Spleen (tissue), 11 donors: ENCODE measurements around the gene PHOSPHO2. TPM values are rescaled to one million over a fixed set of nuclear protein-coding genes. Genes with fewer than 3 reads are reported as not detected.

Experiments
- DNase-seq: peaks from one replicate; pipeline ENCODE4 v3.0.0-alpha.2; 2020
- H3K27ac ChIP-seq, 8 donors: fragments of 200-600 bp; sonication (generic) in 7 of 8; 1 replicate in 4 of 8; 2 replicates in 4 of 8; pipeline versions ENCODE4 v1.5.0 to v1.8.0; 2016 to 2021; ENCODE audit warnings: inconsistent platforms in 4 of 8, mild to moderate bottlenecking in 4 of 8, moderate library complexity in 1 of 8
- H3K27me3 ChIP-seq, 7 donors: fragments of 200-600 bp; sonication (generic) in 6 of 7; replicated peaks in 1 of 7; 1 replicate in 4 of 7; 2 replicates in 3 of 7; pipeline versions ENCODE4 v1.5.0 to v1.8.0; 2016 to 2021; ENCODE audit warnings: inconsistent platforms in 3 of 7, mild to moderate bottlenecking in 1 of 7
- H3K36me3 ChIP-seq, 6 donors: fragments of 200-600 bp; sonication (generic) in 5 of 6; 1 replicate in 4 of 6; 2 replicates in 2 of 6; pipeline versions ENCODE4 v1.5.0 to v1.8.0; 2016 to 2021; ENCODE audit warnings: inconsistent platforms in 2 of 6
- H3K4me1 ChIP-seq, 6 donors: fragments of 200-600 bp; sonication (generic) in 5 of 6; 1 replicate in 3 of 6; 2 replicates in 3 of 6; pipeline versions ENCODE4 v1.5.0 to v1.8.0; 2016 to 2021; ENCODE audit warnings: inconsistent platforms in 3 of 6
- H3K4me3 ChIP-seq, 8 donors: fragments of 200-600 bp; sonication (generic) in 7 of 8; 1 replicate in 4 of 8; 2 replicates in 4 of 8; pipeline versions ENCODE4 v1.5.0 to v1.8.0; 2016 to 2021; ENCODE audit warnings: inconsistent platforms in 4 of 8, mild to moderate bottlenecking in 4 of 8, moderate library complexity in 2 of 8
- H3K9me3 ChIP-seq, 8 donors: fragments of 200-600 bp; sonication (generic) in 7 of 8; 1 replicate in 4 of 8; 2 replicates in 4 of 8; pipeline versions ENCODE4 v1.5.0 to v1.8.0; 2016 to 2021; ENCODE audit warnings: inconsistent platforms in 4 of 8
- POLR2A ChIP-seq, 3 donors: fragments of 450-650 bp; IDR thresholded peaks; one replicate each; pipeline ENCODE4 v1.5.1; 2017; ENCODE audit warnings: antibody characterized with exemption in 3 of 3, mild to moderate bottlenecking in 1 of 3
- POLR2AphosphoS5 ChIP-seq, 3 donors: sonication (generic); formaldehyde crosslinking; IDR thresholded peaks; one replicate each; pipeline ENCODE4 v1.5.1; 2017; ENCODE audit warnings: antibody characterized with exemption in 3 of 3
- WGBS, 5 donors: extraction: QIAGEN DNeasy Blood & Tissue Kit in 3 of 5; methylation state at CpG; one replicate each; pipeline versions ENCODE4 v1.1.5 to v1.1.7; 2013 to 2018; 5-methylcytosine and 5-hydroxymethylcytosine counted together
- intact Hi-C: fragments of 100-400 bp; cut with DNase I; formaldehyde crosslinking; loops from one replicate; pipeline ENCODE4 v1.15.0; 2023; ENCODE audit warnings: low total_unique reads
- polyA plus RNA-seq, 3 donors: library from polyadenylated mRNA; stranded (reverse); fragments of 200-250 nt; gene quantifications; one replicate each; pipeline ENCODE4 v1.2.1, GENCODE V29; 2013
- total RNA-seq, 7 donors: library from RNA; depleted of rRNA in 3 of 7; stranded (reverse); fragments of >200 nt in 3 of 7; fragmentation: NEBNext Ultra II Directional in 4 of 7; extraction: Animal tissue kit (Norgen Biotek cat#: 25700) in 4 of 7; gene quantifications; one replicate each; pipeline versions ENCODE4 v1.1.0 to v1.2.1, GENCODE V29; 2016 to 2021
- TF ChIP-seq, protein P1 (sequence below), 11 experiments: fragments of 200-600 bp in 7 of 11; fragments of 450-650 bp in 4 of 11; sonication (generic) in 4 of 11; IDR thresholded peaks in 8 of 11; conservative IDR thresholded peaks in 3 of 11; 1 replicate in 7 of 11; 2 replicates in 4 of 11; pipeline versions ENCODE4 v1.4.0 to v1.8.0; 2016 to 2021; ENCODE audit warnings: antibody characterized with exemption in 11 of 11, inconsistent platforms in 4 of 11, mild to moderate bottlenecking in 1 of 11
- donor health status: healthy with polysubstance abuse.
- donor health status: DM: no; HTN: no; CAD: no; lungs with moderate emphysema.
- donor health status: DM: no; HTN: no; CAD: no.
- donor health status: Bipolar disorder and iron deficiency.
- donor health status: healthy.
- donor health status: DM: no; HTN: no; CAD: no.
- donor health status: DM: yes; HTN: yes; CAD: no.

PHOSPHO2 gene
- total and polyA plus RNA-seq, 10 donors: 1.2 to 6.9 (median 4.0) TPM

DNA sequence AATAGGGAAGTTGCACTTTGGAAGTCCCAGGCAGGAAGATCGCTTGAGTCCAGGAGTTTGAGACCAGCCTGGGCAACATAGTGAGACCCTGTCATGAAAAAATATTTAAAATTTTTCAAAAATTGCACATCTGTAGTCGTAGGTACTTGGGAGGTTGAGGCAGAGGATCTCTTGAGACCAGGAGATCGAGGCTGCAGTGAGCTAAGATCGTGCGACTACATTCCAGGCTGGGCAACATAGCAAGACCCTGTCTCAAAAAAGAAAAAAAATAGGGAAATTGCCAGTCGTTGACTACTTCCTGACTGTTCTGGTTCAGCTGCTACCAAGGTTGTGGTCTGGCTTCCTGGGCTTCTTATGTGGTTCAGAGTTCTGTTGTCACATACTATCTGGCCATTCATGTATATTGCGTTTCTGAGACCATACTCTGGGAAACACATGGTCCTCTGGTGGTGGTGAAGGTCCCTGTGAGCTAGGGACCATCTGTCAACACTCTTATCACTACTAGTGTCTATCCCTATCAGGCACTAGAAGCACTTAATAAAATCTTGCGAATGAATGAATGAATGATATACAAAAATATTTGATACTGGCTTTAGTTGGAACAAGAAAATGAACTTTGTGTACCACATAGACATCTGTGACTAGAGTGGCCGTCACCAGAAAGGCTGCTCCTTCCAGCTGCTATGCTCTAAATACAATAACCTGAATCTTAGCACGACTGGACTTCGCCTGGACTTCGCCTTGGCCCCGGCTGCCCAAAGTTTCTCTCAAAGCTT lies 38.5 kb downstream of the PHOSPHO2 start:
- H3K27ac ChIP-seq: peak overlapping the region in 1 of 8 donors; percentile 20
- DNase-seq: no peak
- no peaks in the 10 kb centered on the region for H3K36me3 ChIP-seq
- no peaks in the 10 kb centered on the region for H3K9me3 ChIP-seq
- TF ChIP-seq POLR2AphosphoS5 (IDR thresholded peaks at IDR 0.05): no peak
- TF ChIP-seq POLR2A (IDR thresholded peaks at IDR 0.05): no peak
- TF ChIP-seq, protein P1, sequence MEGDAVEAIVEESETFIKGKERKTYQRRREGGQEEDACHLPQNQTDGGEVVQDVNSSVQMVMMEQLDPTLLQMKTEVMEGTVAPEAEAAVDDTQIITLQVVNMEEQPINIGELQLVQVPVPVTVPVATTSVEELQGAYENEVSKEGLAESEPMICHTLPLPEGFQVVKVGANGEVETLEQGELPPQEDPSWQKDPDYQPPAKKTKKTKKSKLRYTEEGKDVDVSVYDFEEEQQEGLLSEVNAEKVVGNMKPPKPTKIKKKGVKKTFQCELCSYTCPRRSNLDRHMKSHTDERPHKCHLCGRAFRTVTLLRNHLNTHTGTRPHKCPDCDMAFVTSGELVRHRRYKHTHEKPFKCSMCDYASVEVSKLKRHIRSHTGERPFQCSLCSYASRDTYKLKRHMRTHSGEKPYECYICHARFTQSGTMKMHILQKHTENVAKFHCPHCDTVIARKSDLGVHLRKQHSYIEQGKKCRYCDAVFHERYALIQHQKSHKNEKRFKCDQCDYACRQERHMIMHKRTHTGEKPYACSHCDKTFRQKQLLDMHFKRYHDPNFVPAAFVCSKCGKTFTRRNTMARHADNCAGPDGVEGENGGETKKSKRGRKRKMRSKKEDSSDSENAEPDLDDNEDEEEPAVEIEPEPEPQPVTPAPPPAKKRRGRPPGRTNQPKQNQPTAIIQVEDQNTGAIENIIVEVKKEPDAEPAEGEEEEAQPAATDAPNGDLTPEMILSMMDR (IDR thresholded peaks at IDR 0.05 in 8 of 11, conservative IDR thresholded peaks at IDR 0.05 in 3 of 11): no peak
- 48 to 52% (median 50%) methylated on average over 12 to 13 of the region's 13 CpGs for WGBS, 5 donors
- peaks cover 3 to 24% (median 16%) of the 10 kb centered on the region in 6 donors for H3K4me1 ChIP-seq
- intact Hi-C loops: no loop called here
- peaks cover 0 to 16% (median 0%) of the 10 kb centered on the region in 7 donors for H3K27me3 ChIP-seq
- H3K4me3 ChIP-seq: peak overlapping the region; percentile 63 to 91 (median 76)

DNA sequence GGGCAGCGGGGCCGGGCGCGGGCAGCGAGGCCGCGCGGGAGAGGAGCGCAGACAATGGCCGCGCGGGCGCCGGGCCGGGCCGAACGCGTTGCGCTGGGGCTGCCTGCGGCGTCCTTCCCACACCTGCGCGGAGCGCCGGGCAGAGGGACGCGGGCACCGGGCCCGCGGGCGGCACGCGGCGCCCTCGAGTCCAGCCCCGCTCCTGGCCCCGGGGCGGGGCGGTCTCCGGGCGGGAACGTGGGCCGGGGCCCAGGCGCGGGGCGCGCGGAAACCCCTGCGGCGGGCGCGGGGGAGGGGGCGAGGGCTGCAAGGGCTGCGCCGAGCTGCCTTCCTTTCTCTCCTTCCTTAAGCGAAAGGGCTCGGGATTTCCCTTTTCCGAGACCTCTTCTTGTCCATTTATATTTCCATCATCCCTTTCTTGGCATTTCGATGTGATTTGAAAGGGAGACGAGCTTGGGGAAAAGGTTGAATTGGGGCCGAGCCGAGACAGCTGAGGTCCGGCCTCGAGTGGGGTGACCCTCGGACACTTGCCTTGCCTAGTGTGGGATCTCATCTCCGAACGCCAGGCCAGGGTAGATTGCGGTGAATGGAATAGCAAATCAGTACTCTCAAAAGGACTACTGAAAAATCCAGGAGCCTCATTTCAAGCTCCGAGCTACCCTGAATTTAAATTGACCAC lies 40.0 kb downstream of the PHOSPHO2 start:
- TF ChIP-seq POLR2AphosphoS5 (IDR thresholded peaks at IDR 0.05) (no peak), POLR2A (IDR thresholded peaks at IDR 0.05) (no peak)
- TF ChIP-seq, protein P1 (IDR thresholded peaks at IDR 0.05 in 8 of 11, conservative IDR thresholded peaks at IDR 0.05 in 3 of 11): no peak
- 2 to 4% (median 3%) methylated on average over 30 to 69 of the region's 69 CpGs for WGBS, 5 donors
- Histone ChIP-seq H3K9me3 (no peaks in the 10 kb centered on the region), H3K27me3 (peaks cover 0 to 16% (median 0%) of the 10 kb centered on the region in 7 donors), H3K4me1 (peaks cover 3 to 24% (median 16%) of the 10 kb centered on the region in 6 donors), H3K4me3 (peak overlapping the region; percentile 5 to 91 (median 72)), H3K36me3 (no peaks in the 10 kb centered on the region), H3K27ac (no peak overlapping the region)
- no peak for DNase-seq
- intact Hi-C loops: no loop called here

DNA sequence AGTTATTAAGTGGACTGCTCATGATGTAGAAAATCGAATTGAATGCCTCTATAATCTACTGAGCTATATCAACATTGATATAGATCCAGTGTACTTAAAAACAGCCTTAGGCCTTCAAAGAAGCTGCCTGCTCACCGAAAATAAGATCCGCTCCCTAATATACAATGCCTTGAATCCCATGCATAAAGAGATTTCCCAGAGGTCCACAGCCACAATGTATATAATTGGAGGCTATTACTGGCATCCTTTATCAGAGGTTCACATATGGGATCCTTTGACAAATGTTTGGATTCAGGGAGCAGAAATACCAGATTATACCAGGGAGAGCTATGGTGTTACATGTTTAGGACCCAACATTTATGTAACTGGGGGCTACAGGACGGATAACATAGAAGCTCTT lies 41.4 kb downstream of the PHOSPHO2 start:
- intact Hi-C loops: no loop called here
- TF ChIP-seq POLR2A (IDR thresholded peaks at IDR 0.05): no peak
- TF ChIP-seq POLR2AphosphoS5 (IDR thresholded peaks at IDR 0.05): no peak
- TF ChIP-seq, protein P1 (IDR thresholded peaks at IDR 0.05 in 8 of 11, conservative IDR thresholded peaks at IDR 0.05 in 3 of 11): no peak
- H3K27me3 ChIP-seq: peaks cover 0 to 16% (median 0%) of the 10 kb centered on the region in 7 donors
- no peak overlapping the region for H3K27ac ChIP-seq
- WGBS, 5 donors: 87 to 97% (median 93%) methylated on average over 4 of the region's 4 CpGs
- no peaks in the 10 kb centered on the region for H3K9me3 ChIP-seq
- no peaks in the 10 kb centered on the region for H3K36me3 ChIP-seq
- H3K4me1 ChIP-seq: peaks cover 3 to 24% (median 16%) of the 10 kb centered on the region in 6 donors
- no peak for DNase-seq
- H3K4me3 ChIP-seq: no peak overlapping the region

DNA sequence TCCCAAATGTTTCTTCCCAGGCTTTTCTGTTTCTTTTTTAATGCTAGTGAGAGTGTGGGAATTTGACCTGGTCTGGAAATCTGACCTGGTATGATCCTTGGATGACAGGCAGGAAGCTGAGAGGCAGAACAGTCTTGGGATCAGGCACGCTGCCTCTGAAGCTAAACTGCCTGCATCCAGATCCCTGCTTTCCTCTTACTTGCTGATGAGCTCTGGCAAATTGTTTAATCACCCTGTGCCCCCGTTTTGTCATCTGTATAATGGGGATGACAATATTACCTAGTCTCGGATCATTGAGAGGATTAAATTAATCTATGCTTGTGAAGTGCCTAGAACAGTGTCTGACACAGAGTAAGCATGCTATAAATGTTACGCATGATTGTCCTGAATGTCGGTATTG lies 42.6 kb downstream of the PHOSPHO2 start:
- Histone ChIP-seq H3K4me1 (peaks cover 3 to 24% (median 16%) of the 10 kb centered on the region in 6 donors), H3K4me3 (no peak overlapping the region), H3K9me3 (no peaks in the 10 kb centered on the region), H3K27ac (no peak overlapping the region), H3K27me3 (peaks cover 0 to 16% (median 0%) of the 10 kb centered on the region in 7 donors), H3K36me3 (no peaks in the 10 kb centered on the region)
- WGBS, 5 donors: 81 to 95% (median 88%) methylated on average over 5 of the region's 5 CpGs
- DNase-seq: no peak
- intact Hi-C loops: no loop called here
- TF ChIP-seq POLR2AphosphoS5 (IDR thresholded peaks at IDR 0.05): no peak
- no peak for TF ChIP-seq POLR2A (IDR thresholded peaks at IDR 0.05)
- TF ChIP-seq, protein P1 (IDR thresholded peaks at IDR 0.05 in 8 of 11, conservative IDR thresholded peaks at IDR 0.05 in 3 of 11): no peak
